GM19468 (cell line): ENCODE data around the gene CYB5R4.

Source experiments
- ATAC-seq: cut with Tn5 transposase; IDR thresholded peaks from one replicate; pipeline ENCODE4 v1.9.1; 2021; ENCODE audit warnings: mild to moderate bottlenecking, moderate library complexity, moderate number of reproducible peaks; ENCODE audit not compliant: unreplicated experiment; ENCODE audit errors: extremely low read depth

CYB5R4 gene

GRCh38 chr6:83974409-83975050 is 115.0 kb downstream of the CYB5R4 start:
- no peak for ATAC-seq

GRCh38 chr6:83976037-83976755 is 116.7 kb downstream of the CYB5R4 start:
- ATAC-seq = no peak

GRCh38 chr6:83976871-83977270 is 117.4 kb downstream of the CYB5R4 start:
- ATAC-seq = no peak

GRCh38 chr6:83978324-83978734 is 118.8 kb downstream of the CYB5R4 start:
- ATAC-seq = no peak

GRCh38 chr6:83978997-83979396 is 119.5 kb downstream of the CYB5R4 start:
- ATAC-seq = no peak

- no peak for ATAC-seq
These were observed 124.9 kb downstream of the CYB5R4 start for GRCh38 chr6:83984411-83984810.

- ATAC-seq = no peak
These were observed 125.8 kb downstream of the CYB5R4 start for GRCh38 chr6:83985308-83985713.

GRCh38 chr6:83985715-83986114 is 126.2 kb downstream of the CYB5R4 start:
- no peak for ATAC-seq

GRCh38 chr6:83998021-83998584 is 138.6 kb downstream of the CYB5R4 start:
- ATAC-seq = no peak

GRCh38 chr6:84001119-84001518 is 141.6 kb downstream of the CYB5R4 start:
- no peak for ATAC-seq

- no peak for ATAC-seq
These were observed 142.7 kb downstream of the CYB5R4 start for GRCh38 chr6:84002226-84002625.

GRCh38 chr6:84003131-84003530 is 143.6 kb downstream of the CYB5R4 start:
- no peak for ATAC-seq

GRCh38 chr6:84003654-84004053 is 144.2 kb downstream of the CYB5R4 start:
- no peak for ATAC-seq

- ATAC-seq = no peak
These were observed 148.4 kb downstream of the CYB5R4 start for GRCh38 chr6:84007871-84008270.

- ATAC-seq = no peak
These were observed 153.9 kb downstream of the CYB5R4 start for GRCh38 chr6:84013354-84013753.

- no peak for ATAC-seq
These were observed 154.4 kb downstream of the CYB5R4 start for GRCh38 chr6:84013931-84014330.

- ATAC-seq = no peak
These were observed 156.5 kb downstream of the CYB5R4 start for GRCh38 chr6:84016029-84016428.
